GM21717 (cell line): ENCODE data around the gene SERPINA10.
"Not testable (repeated sequence)": the region's sequence is repeated elsewhere in the genome, so short reads cannot be mapped to it uniquely, and the experiment has no call there.

ENCODE experiments used
- ATAC-seq: cut with Tn5 transposase; IDR thresholded peaks from one replicate; pipeline ENCODE4 v1.9.1; 2021; ENCODE audit warnings: mild to moderate bottlenecking, moderate library complexity; ENCODE audit not compliant: unreplicated experiment

SERPINA10 gene

GRCh38 chr14:94313991-94314655 lies 21.1 kb upstream of the SERPINA10 start:
- no peak for ATAC-seq

- ATAC-seq, result no peak
Measured at GRCh38 chr14:94312481-94313246, 19.6 kb upstream of the SERPINA10 start.

GRCh38 chr14:94310248-94310647 lies 17.2 kb upstream of the SERPINA10 start:
- no peak for ATAC-seq

GRCh38 chr14:94309721-94310120 lies 16.7 kb upstream of the SERPINA10 start:
- ATAC-seq, result no peak

- no peak for ATAC-seq
Measured at GRCh38 chr14:94307410-94307992, 14.4 kb upstream of the SERPINA10 start.

- ATAC-seq, result no peak
Measured at GRCh38 chr14:94306047-94306978, 13.2 kb upstream of the SERPINA10 start.

- ATAC-seq, result no peak
Measured at GRCh38 chr14:94305620-94306019, 12.6 kb upstream of the SERPINA10 start.

GRCh38 chr14:94304243-94304642 lies 11.2 kb upstream of the SERPINA10 start:
- no peak for ATAC-seq

- ATAC-seq, result no peak
Measured at GRCh38 chr14:94303111-94303510, 10.0 kb upstream of the SERPINA10 start.

- no peak for ATAC-seq
Measured at GRCh38 chr14:94298130-94298529, 5.1 kb upstream of the SERPINA10 start.

- ATAC-seq, result not testable (repeated sequence)
Measured at GRCh38 chr14:94296181-94296545, 3.1 kb upstream of the SERPINA10 start.

- ATAC-seq, result no peak
Measured at GRCh38 chr14:94295360-94296180, 2.5 kb upstream of the SERPINA10 start.

GRCh38 chr14:94293578-94293924 lies 483 bp upstream of the SERPINA10 start:
- ATAC-seq, result no peak

- ATAC-seq, result no peak
Measured at GRCh38 chr14:94292526-94292871, 569 bp downstream of the SERPINA10 start.

- ATAC-seq, result no peak
Measured at GRCh38 chr14:94291906-94292525, 1.1 kb downstream of the SERPINA10 start.

GRCh38 chr14:94291159-94291905 lies 1.7 kb downstream of the SERPINA10 start:
- no peak for ATAC-seq

GRCh38 chr14:94290197-94290596 lies 2.9 kb downstream of the SERPINA10 start:
- ATAC-seq, result no peak

GRCh38 chr14:94288610-94289465 lies 4.2 kb downstream of the SERPINA10 start:
- ATAC-seq, result no peak
